Endothelial cell of umbilical vein (primary cell): ENCODE results near the gene EHF. TPM values are rescaled to one million over a fixed set of nuclear protein-coding genes. Genes with fewer than 3 reads are reported as not detected.

Source experiments
- BruUV-seq: library from RNA; stranded (reverse); fragments of 400-500 nt; replicated peaks from 2 replicates; lab custom pipeline; 2021; lab: Mats Ljungman, UMichigan
- CTCF ChIA-PET: fragments of 300-600, 350-600 bp; sonication (Branson Sonifier 250); formaldehyde crosslinking; loops from one replicate; lab custom pipeline; 2021; ENCODE audit warnings: antibody characterized with exemption, inconsistent platforms; lab: Charles Lee
- POLR2A ChIA-PET: fragments of 300-600, 350-600 bp; sonication (Branson Sonifier 250); formaldehyde crosslinking; loops from one replicate; lab custom pipeline; 2021; ENCODE audit warnings: antibody characterized with exemption, inconsistent platforms; lab: Charles Lee
- DNase-seq: peaks from one replicate; pipeline ENCODE4 v3.0.0-alpha.2; 2011; ENCODE audit warnings: low read depth, low spot score
- FAIRE-seq: peaks from 2 replicates; lab custom pipeline; 2011; peaks lifted over from hg19 to GRCh38; lab: Jason Lieb, UNC
- H2AFZ ChIP-seq: 2 replicates; pipeline ENCODE4 v1.6.0; 2012; ENCODE audit warnings: low read depth, low read length, control low read depth, inconsistent platforms
- H3K27ac ChIP-seq: 2 replicates; pipeline ENCODE4 v1.5.1; 2011; ENCODE audit warnings: low read depth, mild to moderate bottlenecking, control low read depth, low read length, moderate library complexity; ENCODE audit not compliant: insufficient read depth
- H3K27me3 ChIP-seq, 2 experiments: 2 replicates each; pipeline versions ENCODE4 v1.6.0 to v1.6.1; 2011; ENCODE audit warnings: low read length in 2 of 2, mixed read lengths in 1 of 2; ENCODE audit not compliant: control insufficient read depth in 2 of 2, insufficient read depth in 2 of 2
- H3K36me3 ChIP-seq, 2 experiments: 2 replicates in 1 of 2; 3 replicates in 1 of 2; pipeline ENCODE4 v1.5.1; 2011; ENCODE audit warnings: low read length in 2 of 2, mild to moderate bottlenecking in 1 of 2, moderate library complexity in 1 of 2; ENCODE audit not compliant: control insufficient read depth in 2 of 2, insufficient read depth in 2 of 2; ENCODE audit errors: extremely low read depth in 1 of 2
- H3K4me1 ChIP-seq: 3 replicates; pipeline ENCODE4 v1.5.1; 2011; ENCODE audit warnings: mild to moderate bottlenecking, low read length; ENCODE audit not compliant: control insufficient read depth, insufficient read depth; ENCODE audit errors: extremely low read depth
- H3K4me2 ChIP-seq: 2 replicates; pipeline ENCODE4 v1.6.1; 2011; ENCODE audit warnings: low read length, control low read depth, mixed read lengths; ENCODE audit not compliant: insufficient read depth
- H3K4me3 ChIP-seq, 3 experiments: fragments of 200-600 bp in 1 of 3; sonication (generic), shearing (Covaris generic) in 1 of 3; replicated peaks in 1 of 3; 2 replicates each; pipeline ENCODE4 v1.5.1; 2011 to 2016; ENCODE audit warnings: control low read depth in 3 of 3, low read length in 3 of 3, mild to moderate bottlenecking in 2 of 3, inconsistent platforms in 1 of 3, low read depth in 1 of 3, moderate library complexity in 1 of 3; ENCODE audit not compliant: insufficient read depth in 1 of 3
- H3K79me2 ChIP-seq: 2 replicates; pipeline ENCODE4 v1.6.0; 2012; ENCODE audit warnings: low read length, inconsistent platforms; ENCODE audit not compliant: control insufficient read depth, insufficient read depth
- H3K9ac ChIP-seq: replicated peaks from 2 replicates; pipeline ENCODE3; 2011; ENCODE audit warnings: low read length, control low read depth; ENCODE audit not compliant: insufficient read depth; ENCODE audit errors: extremely low read depth
- H3K9me1 ChIP-seq: replicated peaks from 3 replicates; pipeline ENCODE4 v1.6.0; 2011; ENCODE audit warnings: mild to moderate bottlenecking, low read length; ENCODE audit not compliant: control insufficient read depth, insufficient read depth; ENCODE audit errors: extremely low read depth
- H3K9me3 ChIP-seq: replicated peaks from 2 replicates; pipeline ENCODE4 v1.5.1; 2012; ENCODE audit warnings: low read length, inconsistent platforms; ENCODE audit not compliant: control insufficient read depth, insufficient read depth
- H4K20me1 ChIP-seq: replicated peaks from 2 replicates; pipeline ENCODE3; 2011; ENCODE audit warnings: mild to moderate bottlenecking, low read length; ENCODE audit not compliant: control insufficient read depth, insufficient read depth; ENCODE audit errors: extremely low read depth
- CTCF ChIP-seq, 2 donors: IDR thresholded peaks; 1 replicate in 1 of 2; 2 replicates in 1 of 2; pipeline ENCODE4 v1.5.1; 2011; ENCODE audit warnings: low read length in 2 of 2, mild to moderate bottlenecking in 2 of 2, moderate library complexity in 2 of 2, control low read depth in 1 of 2, inconsistent platforms in 1 of 2, low read depth in 1 of 2; ENCODE audit not compliant: insufficient read depth in 1 of 2; ENCODE audit errors: extremely low read depth in 1 of 2
- EZH2 ChIP-seq: IDR thresholded peaks from 2 replicates; pipeline ENCODE4 v1.6.1; 2012; ENCODE audit warnings: borderline replicate concordance, low read depth, mild to moderate bottlenecking, moderate library complexity, low read length, inconsistent platforms; ENCODE audit not compliant: severe bottlenecking
- FOS ChIP-seq: IDR thresholded peaks from 2 replicates; pipeline ENCODE4 v1.6.1; 2011; ENCODE audit warnings: mild to moderate bottlenecking, low read length, moderate library complexity, borderline replicate concordance; ENCODE audit not compliant: insufficient read depth
- GATA2 ChIP-seq: IDR thresholded peaks from 2 replicates; pipeline ENCODE4 v1.7.0; 2011; ENCODE audit warnings: low read depth, mild to moderate bottlenecking, moderate library complexity, mixed read lengths, low read length; ENCODE audit not compliant: insufficient read length, insufficient read depth
- JUN ChIP-seq: IDR thresholded peaks from 2 replicates; pipeline ENCODE4 v1.6.1; 2011; ENCODE audit warnings: borderline replicate concordance, low read depth; ENCODE audit not compliant: insufficient read length, insufficient read depth
- MAX ChIP-seq: IDR thresholded peaks from 2 replicates; pipeline ENCODE4 v1.6.1; 2011; ENCODE audit not compliant: insufficient read depth, insufficient read length
- MYC ChIP-seq: IDR thresholded peaks from one replicate; pipeline ENCODE4 v1.6.1; 2011; ENCODE audit warnings: mild to moderate bottlenecking, low read depth, low read length
- POLR2A ChIP-seq: IDR thresholded peaks from 2 replicates; pipeline ENCODE4 v1.6.1; 2012; ENCODE audit warnings: low read depth, mild to moderate bottlenecking, control low read depth, low read length
- POLR2AphosphoS5 ChIP-seq: IDR thresholded peaks from 2 replicates; pipeline ENCODE4 v1.6.1; 2012; ENCODE audit warnings: low read depth, mild to moderate bottlenecking, control low read depth, low read length, moderate library complexity; ENCODE audit not compliant: insufficient read depth
- dilution Hi-C: fragments of 300-500 bp; cut with MboI; formaldehyde crosslinking; loops from one replicate; pipeline ENCODE4 v1.15.0; 2019; ENCODE audit warnings: low sequenced_read_pairs; ENCODE audit not compliant: extremely low pct_ligation_motif_present
- intact Hi-C: fragments of 100-400 bp; cut with micrococcal nuclease; formaldehyde crosslinking; loops from one replicate; pipeline ENCODE4 v1.10.0; 2022
- polyA plus RNA-seq, 4 experiments: library from polyadenylated mRNA; depleted of rRNA in 3 of 4; stranded (reverse) in 3 of 4; unstranded in 1 of 4; fragments of >200 nt; gene quantifications; 2 replicates each; pipeline versions ENCODE4 v1.2.1 to v1.2.3, GENCODE V29; 2011 to 2012; ENCODE audit warnings: missing spikeins in 1 of 4
- total RNA-seq: library from RNA; stranded (reverse); gene quantifications from 2 replicates; pipeline ENCODE4 v1.2.3, GENCODE V29; 2021

The EHF gene
- total and polyA plus RNA-seq, 2 donors (not counting 3 experiments of a cell fraction or from before 2014, with no cell fraction given) = not detected

- dilution Hi-C loops (no loop called here), intact Hi-C loops (no loop called here)
- Histone ChIP-seq H4K20me1 (no peaks in the 10 kb centered on the region), H2AFZ (no peak overlapping the region), H3K9me1 (no peaks in the 10 kb centered on the region), H3K4me2 (no peak overlapping the region), H3K9ac (no peak overlapping the region), H3K27me3 (peaks cover 2 to 6% of the 10 kb centered on the region in 2 experiments), H3K79me2 (no peaks in the 10 kb centered on the region), H3K4me3 (no peak overlapping the region), H3K36me3 (no peaks in the 10 kb centered on the region), H3K27ac (no peak overlapping the region), H3K4me1 (no peaks in the 10 kb centered on the region), H3K9me3 (no peaks in the 10 kb centered on the region)
- CTCF ChIA-PET = no interaction called here
- FAIRE-seq = no peak
- no peak for TF ChIP-seq MYC
- TF ChIP-seq CTCF (IDR thresholded peaks at IDR 0.05; ENCODE audit: extremely low read depth in 1 of 2, insufficient read depth in 1 of 2, low read depth in 1 of 2, low read length in 2 of 2) = no peak
- TF ChIP-seq MAX = no peak
- no peak for TF ChIP-seq JUN
- no peak for TF ChIP-seq POLR2A
- no peak for TF ChIP-seq GATA2
- no peak for TF ChIP-seq FOS
- TF ChIP-seq POLR2AphosphoS5 = no peak
- TF ChIP-seq EZH2 = no peak
- DNase-seq = no peak
- POLR2A ChIA-PET = no interaction called here
- no TSS peak for BruUV-seq
Measured at GRCh38 chr11:34642001-34642554, 21.2 kb downstream of the EHF start.
